OCI-LY7 (cell line): Measurements from ENCODE around the gene IFNA7.

Source experiments
- CTCF ChIP-seq: fragments of 200-600 bp; sonication (generic); conservative IDR thresholded peaks from 2 replicates; pipeline ENCODE4 v1.5.1; 2014; ENCODE audit warnings: mild to moderate bottlenecking, antibody characterized with exemption, low read length, moderate library complexity, mixed read lengths
- EZH2phosphoT487 ChIP-seq: fragments of 200-600 bp; sonication (generic); IDR thresholded peaks from 2 replicates; pipeline ENCODE4 v1.6.1; 2018; ENCODE audit warnings: low read depth, borderline replicate concordance, mild to moderate bottlenecking, mixed run types, antibody characterized with exemption, low read length, moderate library complexity, mixed read lengths

GRCh38 chr9:21234153-21234687 is 32.2 kb upstream of the IFNA7 start:
- TF ChIP-seq CTCF (no peak), EZH2phosphoT487 (no peak)
